Dendritic cell treated with granulocyte-macrophage colony-stimulating factor and Interleukin-4, amounts not matched to agents 40 ng/mL and 50 ng/mL, for 4 days (primary cell): ENCODE data around the gene SELENOV.
A peak's percentile ranks its signal among the peaks of the same experiment; 100 is the strongest.
"Not testable (repeated sequence)": the region's sequence is repeated elsewhere in the genome, so short reads cannot be mapped to it uniquely, and the experiment has no call there.

ENCODE experiments used
- H3K27ac Mint-ChIP-seq: one replicate; pipeline ENCODE4 v1.8.0; 2022; ENCODE audit warnings: mild to moderate bottlenecking, mixed read lengths
- H3K27me3 Mint-ChIP-seq: one replicate; pipeline ENCODE4 v1.8.0; 2022; ENCODE audit warnings: mild to moderate bottlenecking, mixed read lengths
- H3K36me3 Mint-ChIP-seq: one replicate; pipeline ENCODE4 v1.8.0; 2022; ENCODE audit warnings: low read depth, mixed read lengths
- H3K4me1 Mint-ChIP-seq: one replicate; pipeline ENCODE4 v1.8.0; 2022; ENCODE audit warnings: low read depth, mixed read lengths
- H3K4me3 Mint-ChIP-seq: one replicate; pipeline ENCODE4 v1.8.0; 2022; ENCODE audit warnings: mild to moderate bottlenecking, moderate library complexity, mixed read lengths
- H3K9me3 Mint-ChIP-seq: one replicate; pipeline ENCODE4 v1.8.0; 2022; ENCODE audit warnings: mixed read lengths
- intact Hi-C: fragments of 100-400 bp; cut with micrococcal nuclease; formaldehyde crosslinking; loops from one replicate; pipeline ENCODE4 v1.15.0; 2022

The SELENOV gene

GRCh38 chr19:39514840-39515550, at the start of gene SELENOV:
SELENOV (plus strand) TSS chr19:39515139; CDS start chr19:39515213, 74 bp downstream.
- Mint-ChIP-seq H3K27ac (peak within 1 kb of the TSS; percentile 13), H3K36me3 (no peaks in the 10 kb centered on the region), H3K4me3 (peak within 1 kb of the TSS; percentile 24), H3K9me3 (no peaks in the 10 kb centered on the region), H3K4me1 (peaks cover 22% of the 10 kb centered on the region), H3K27me3 (peaks cover 90% of the 10 kb centered on the region)
- intact Hi-C loops = no loop called here

- H3K36me3 Mint-ChIP-seq = peaks cover 96% of the 10 kb centered on the region
- no peak overlapping the region for H3K27ac Mint-ChIP-seq
- no peaks in the 10 kb centered on the region for H3K9me3 Mint-ChIP-seq
- no peaks in the 10 kb centered on the region for H3K27me3 Mint-ChIP-seq
- H3K4me1 Mint-ChIP-seq = no peaks in the 10 kb centered on the region
- no peak overlapping the region for H3K4me3 Mint-ChIP-seq
- intact Hi-C loops = no loop called here
Observed at GRCh38 chr19:39465956-39466747, 48.8 kb upstream of the SELENOV start.

- H3K36me3 Mint-ChIP-seq = peaks cover 99% of the 10 kb centered on the region
Observed at GRCh38 chr19:39467941-39468340, 47.0 kb upstream of the SELENOV start.

GRCh38 chr19:39469036-39469435, 45.9 kb upstream of the SELENOV start:
- Mint-ChIP-seq H3K4me3 (no peak overlapping the region), H3K27ac (no peak overlapping the region), H3K27me3 (no peaks in the 10 kb centered on the region), H3K36me3 (peaks cover 100% of the 10 kb centered on the region), H3K9me3 (no peaks in the 10 kb centered on the region), H3K4me1 (peaks cover 7% of the 10 kb centered on the region)
- intact Hi-C loops = no loop called here

More at GRCh38 chr19:39467941-39468340, 47.0 kb upstream of the SELENOV start:
- H3K27ac Mint-ChIP-seq = no peak overlapping the region
- H3K27me3 Mint-ChIP-seq = no peaks in the 10 kb centered on the region
- peaks cover 7% of the 10 kb centered on the region for H3K4me1 Mint-ChIP-seq
- intact Hi-C loops = no loop called here
- no peaks in the 10 kb centered on the region for H3K9me3 Mint-ChIP-seq
- H3K4me3 Mint-ChIP-seq = no peak overlapping the region

- Mint-ChIP-seq H3K27me3 (no peaks in the 10 kb centered on the region), H3K4me1 (peaks cover 7% of the 10 kb centered on the region), H3K4me3 (no peak overlapping the region), H3K9me3 (no peaks in the 10 kb centered on the region), H3K36me3 (peaks cover 100% of the 10 kb centered on the region), H3K27ac (no peak overlapping the region)
- intact Hi-C loops = no loop called here
Observed at GRCh38 chr19:39469567-39469966, 45.4 kb upstream of the SELENOV start.

- no peak overlapping the region for H3K27ac Mint-ChIP-seq
- peaks cover 100% of the 10 kb centered on the region for H3K36me3 Mint-ChIP-seq
- intact Hi-C loops = no loop called here
- peaks cover 7% of the 10 kb centered on the region for H3K4me1 Mint-ChIP-seq
- H3K9me3 Mint-ChIP-seq = no peaks in the 10 kb centered on the region
- H3K4me3 Mint-ChIP-seq = no peak overlapping the region
- no peaks in the 10 kb centered on the region for H3K27me3 Mint-ChIP-seq
Observed at GRCh38 chr19:39470724-39471339, 44.1 kb upstream of the SELENOV start.

GRCh38 chr19:39471756-39472536, 43.0 kb upstream of the SELENOV start:
- Mint-ChIP-seq H3K36me3 (peaks cover 100% of the 10 kb centered on the region), H3K4me3 (no peak overlapping the region), H3K27ac (peak overlapping the region; percentile 16), H3K4me1 (peaks cover 7% of the 10 kb centered on the region), H3K27me3 (no peaks in the 10 kb centered on the region), H3K9me3 (no peaks in the 10 kb centered on the region)
- intact Hi-C loops = no loop called here

GRCh38 chr19:39472746-39473442, 42.0 kb upstream of the SELENOV start:
- Mint-ChIP-seq H3K4me1 (peaks cover 7% of the 10 kb centered on the region), H3K36me3 (peaks cover 100% of the 10 kb centered on the region), H3K4me3 (no peak overlapping the region), H3K27ac (no peak overlapping the region), H3K9me3 (no peaks in the 10 kb centered on the region), H3K27me3 (no peaks in the 10 kb centered on the region)
- intact Hi-C loops = no loop called here

- no peak overlapping the region for H3K27ac Mint-ChIP-seq
- no peaks in the 10 kb centered on the region for H3K9me3 Mint-ChIP-seq
- intact Hi-C loops = no loop called here
- H3K36me3 Mint-ChIP-seq = peaks cover 94% of the 10 kb centered on the region
- no peaks in the 10 kb centered on the region for H3K27me3 Mint-ChIP-seq
- H3K4me1 Mint-ChIP-seq = peaks cover 7% of the 10 kb centered on the region
- H3K4me3 Mint-ChIP-seq = no peak overlapping the region
Observed at GRCh38 chr19:39473443-39473960, 41.4 kb upstream of the SELENOV start.

- H3K4me1 Mint-ChIP-seq = peaks cover 7% of the 10 kb centered on the region
- intact Hi-C loops = loop anchor here (1.0 kb wide), 1 partner anchor 58 kb away; the partner anchor contains the start of gene EID2B
- H3K27ac Mint-ChIP-seq = no peak overlapping the region
- no peaks in the 10 kb centered on the region for H3K27me3 Mint-ChIP-seq
- peaks cover 87% of the 10 kb centered on the region for H3K36me3 Mint-ChIP-seq
- no peaks in the 10 kb centered on the region for H3K9me3 Mint-ChIP-seq
- no peak overlapping the region for H3K4me3 Mint-ChIP-seq
Observed at GRCh38 chr19:39474139-39474620, 40.8 kb upstream of the SELENOV start.

GRCh38 chr19:39475748-39476147, 39.2 kb upstream of the SELENOV start:
- intact Hi-C loops = no loop called here
- H3K9me3 Mint-ChIP-seq = no peaks in the 10 kb centered on the region
- no peak overlapping the region for H3K27ac Mint-ChIP-seq
- peaks cover 19% of the 10 kb centered on the region for H3K4me1 Mint-ChIP-seq
- H3K27me3 Mint-ChIP-seq = no peaks in the 10 kb centered on the region
- H3K36me3 Mint-ChIP-seq = peaks cover 71% of the 10 kb centered on the region
- no peak overlapping the region for H3K4me3 Mint-ChIP-seq

GRCh38 chr19:39479319-39479801, 35.6 kb upstream of the SELENOV start:
- peaks cover 25% of the 10 kb centered on the region for H3K4me1 Mint-ChIP-seq
- H3K27ac Mint-ChIP-seq = peak overlapping the region; percentile 92
- H3K36me3 Mint-ChIP-seq = peaks cover 55% of the 10 kb centered on the region
- peak overlapping the region; percentile 87 for H3K4me3 Mint-ChIP-seq
- H3K27me3 Mint-ChIP-seq, intact Hi-C loops, H3K9me3 Mint-ChIP-seq: not testable (repeated sequence)
